ENCODE measurements around the gene FNDC5. TPM values are rescaled to one million over a fixed set of nuclear protein-coding genes. Genes with fewer than 3 reads are reported as not detected.

Gene FNDC5
- total RNA-seq, 1 donor from 2014 or later: 9.6 TPM

- peak overlapping the region; percentile 89 for H3K4me2 ChIP-seq
- Mint-ChIP-seq H3K27ac (peak overlapping the region; percentile 47), H3K4me3 (peak overlapping the region; percentile 99), H3K4me1 (peaks cover 29% of the 10 kb centered on the region), H3K9me3 (no peaks in the 10 kb centered on the region), H3K36me3 (peaks cover 8% of the 10 kb centered on the region), H3K27me3 (ENCODE audit: insufficient read depth, low read depth) (peaks cover 3% of the 10 kb centered on the region)
- no peaks in the 10 kb centered on the region for H3K27me3 ChIP-seq
- peaks cover 18% of the 10 kb centered on the region for H3F3A ChIP-seq (ENCODE audit: low read depth)
- peak overlapping the region; percentile 86 for H3K4me3 ChIP-seq
- H3K9ac ChIP-seq: peak overlapping the region; percentile 65
- H3K4me1 ChIP-seq: peaks cover 22% of the 10 kb centered on the region
- peaks cover 88% of the 10 kb centered on the region for H3K79me2 ChIP-seq (ENCODE audit: low read depth)
- TF ChIP-seq EZH2phosphoT487 (IDR thresholded peaks at IDR 0.05): no peak
- no peak for TF ChIP-seq EZH2 (IDR thresholded peaks at IDR 0.05)
- no peak for TF ChIP-seq CTCF (IDR thresholded peaks at IDR 0.05)
- peak overlapping the region; percentile 93 for H3K27ac ChIP-seq
- H4K20me1 ChIP-seq (ENCODE audit: low read depth): no peaks in the 10 kb centered on the region
- H2AFZ ChIP-seq (replicated peaks): no peak overlapping the region
- H3K9me3 ChIP-seq (ENCODE audit: low read depth): no peaks in the 10 kb centered on the region
- no peaks in the 10 kb centered on the region for H3K36me3 ChIP-seq
- DNase-seq (ENCODE audit: low spot score): no peak
These were observed 51.7 kb downstream of the FNDC5 start for GRCh38 chr1:32818804-32819541.

- H2AFZ ChIP-seq (replicated peaks): peak overlapping the region; percentile 27
- H3K27ac ChIP-seq: peak overlapping the region; percentile 93
- H3K4me1 ChIP-seq: peaks cover 22% of the 10 kb centered on the region
- Mint-ChIP-seq H3K9me3 (no peaks in the 10 kb centered on the region), H3K27ac (peak overlapping the region; percentile 47), H3K4me3 (peak overlapping the region; percentile 99), H3K4me1 (peaks cover 29% of the 10 kb centered on the region), H3K27me3 (ENCODE audit: insufficient read depth, low read depth) (peaks cover 3% of the 10 kb centered on the region), H3K36me3 (peaks cover 14% of the 10 kb centered on the region)
- peak overlapping the region; percentile 89 for H3K4me2 ChIP-seq
- peaks cover 18% of the 10 kb centered on the region for H3F3A ChIP-seq (ENCODE audit: low read depth)
- no peaks in the 10 kb centered on the region for H3K9me3 ChIP-seq (ENCODE audit: low read depth)
- H4K20me1 ChIP-seq (ENCODE audit: low read depth): no peaks in the 10 kb centered on the region
- peak overlapping the region; percentile 65 for H3K9ac ChIP-seq
- no peaks in the 10 kb centered on the region for H3K36me3 ChIP-seq
- peaks cover 88% of the 10 kb centered on the region for H3K79me2 ChIP-seq (ENCODE audit: low read depth)
- H3K27me3 ChIP-seq: no peaks in the 10 kb centered on the region
- H3K4me3 ChIP-seq: peak overlapping the region; percentile 86
- no peak for TF ChIP-seq EZH2 (IDR thresholded peaks at IDR 0.05)
- no peak for TF ChIP-seq EZH2phosphoT487 (IDR thresholded peaks at IDR 0.05)
- TF ChIP-seq CTCF (IDR thresholded peaks at IDR 0.05): no peak
- DNase-seq (ENCODE audit: low spot score): peak; percentile 90
These were observed 52.6 kb downstream of the FNDC5 start for GRCh38 chr1:32817815-32818786.

GRCh38 chr1:32817159-32817814 is 53.4 kb downstream of the FNDC5 start, which contains the start of the genes S100PBP and YARS1:
TSS of gene S100PBP (plus strand) at chr1:32817653. CDS start at chr1:32826100, 8,447 bp downstream.
TSS of gene YARS1 (minus strand) at chr1:32817358. CDS start at chr1:32817244, 114 bp downstream.
- Mint-ChIP-seq H3K4me3 (peak within 1 kb of the TSS; percentile 99), H3K36me3 (peaks cover 14% of the 10 kb centered on the region), H3K9me3 (no peaks in the 10 kb centered on the region), H3K4me1 (peaks cover 29% of the 10 kb centered on the region), H3K27me3 (ENCODE audit: insufficient read depth, low read depth) (peaks cover 3% of the 10 kb centered on the region), H3K27ac (peak within 1 kb of the TSS; percentile 85)
- no peaks in the 10 kb centered on the region for H4K20me1 ChIP-seq (ENCODE audit: low read depth)
- peak within 1 kb of the TSS; percentile 72 for H3K9ac ChIP-seq
- H3K79me2 ChIP-seq (ENCODE audit: low read depth): peaks cover 88% of the 10 kb centered on the region
- DNase-seq (ENCODE audit: low spot score): peak; percentile 99
- H3K4me3 ChIP-seq: peak within 1 kb of the TSS; percentile 86
- H3K27me3 ChIP-seq: no peaks in the 10 kb centered on the region
- H3K27ac ChIP-seq: peak within 1 kb of the TSS; percentile 93
- no peaks in the 10 kb centered on the region for H3K36me3 ChIP-seq
- H3K4me1 ChIP-seq: peaks cover 22% of the 10 kb centered on the region
- H3K9me3 ChIP-seq (ENCODE audit: low read depth): no peaks in the 10 kb centered on the region
- no peak for TF ChIP-seq EZH2 (IDR thresholded peaks at IDR 0.05)
- H3K4me2 ChIP-seq: peak within 1 kb of the TSS; percentile 89
- H2AFZ ChIP-seq (replicated peaks): peak within 1 kb of the TSS; percentile 74
- peaks cover 18% of the 10 kb centered on the region for H3F3A ChIP-seq (ENCODE audit: low read depth)
